K562 (cell line): ENCODE data around the gene CUL9. TPM values are rescaled to one million over a fixed set of nuclear protein-coding genes. Genes with fewer than 3 reads are reported as not detected.

Source experiments
- ATF2 ChIP-seq: sonication (generic); formaldehyde crosslinking; IDR thresholded peaks from 2 replicates; pipeline ENCODE4 v1.8.1; 2022; ENCODE audit warnings: missing genetic modification reagents
- ATF4 ChIP-seq: fragments of 450-650 bp; formaldehyde crosslinking; IDR thresholded peaks from 2 replicates; pipeline ENCODE4 v1.4.0; 2022; ENCODE audit warnings: mild to moderate bottlenecking, moderate library complexity
- LARP7 ChIP-seq: fragments of 450-650 bp; IDR thresholded peaks from 2 replicates; pipeline ENCODE4 v1.6.1; 2016
- PBX2 ChIP-seq, 2 experiments: IDR thresholded peaks in 1 of 2; conservative IDR thresholded peaks in 1 of 2; 2 replicates each; pipeline ENCODE4 v1.6.1; 2016; ENCODE audit warnings: low read depth in 2 of 2, mild to moderate bottlenecking in 1 of 2, missing compliant biosample characterization in 1 of 2, missing genetic modification characterization in 1 of 2, moderate library complexity in 1 of 2
- ZNF79 ChIP-seq: fragments of 250-450 bp; sonication (Bioruptor Pico); IDR thresholded peaks from 2 replicates; pipeline ENCODE4 v1.4.0; 2020; ENCODE audit warnings: low read depth, mild to moderate bottlenecking, moderate library complexity
- polyA plus RNA-seq, 8 experiments: library from polyadenylated mRNA; depleted of rRNA in 4 of 8; stranded (reverse) in 5 of 8; unstranded in 3 of 8; fragments of >200 nt; fragmentation: Nextera tagmentation in 2 of 8; fragmentation: Illumina TruSeq in 1 of 8; extraction: Ambion mirVana in 2 of 8; extraction: Trizol in 1 of 8; gene quantifications; 2 replicates each; pipeline versions ENCODE4 v1.2.1 to v1.2.3, GENCODE V29; 2011 to 2014; ENCODE audit warnings: inconsistent platforms in 1 of 8, missing spikeins in 1 of 8
- total RNA-seq, 7 experiments: library from RNA; depleted of rRNA in 6 of 7; stranded (reverse); fragments of >200 nt in 6 of 7; fragmentation: Illumina TruSeq in 2 of 7; extraction: Trizol in 2 of 7; gene quantifications; 2 replicates each; pipeline versions ENCODE4 v1.2.1 to v1.2.3, GENCODE V29; 2011 to 2021; ENCODE audit warnings: low replicate concordance in 1 of 7
- TF ChIP-seq, protein P1 (sequence below), 2 experiments: fragments of 450-650 bp; IDR thresholded peaks; 2 replicates each; pipeline ENCODE4 v1.6.1; 2016; ENCODE audit warnings: mild to moderate bottlenecking in 2 of 2, borderline replicate concordance in 1 of 2, low read depth in 1 of 2, moderate library complexity in 1 of 2

Gene CUL9
- total and polyA plus RNA-seq, 9 of the 15 experiments (the other 6 are each of a cell fraction or from before 2014, with no cell fraction given) = 0.50 to 20.7 (median 6.6) TPM

DNA sequence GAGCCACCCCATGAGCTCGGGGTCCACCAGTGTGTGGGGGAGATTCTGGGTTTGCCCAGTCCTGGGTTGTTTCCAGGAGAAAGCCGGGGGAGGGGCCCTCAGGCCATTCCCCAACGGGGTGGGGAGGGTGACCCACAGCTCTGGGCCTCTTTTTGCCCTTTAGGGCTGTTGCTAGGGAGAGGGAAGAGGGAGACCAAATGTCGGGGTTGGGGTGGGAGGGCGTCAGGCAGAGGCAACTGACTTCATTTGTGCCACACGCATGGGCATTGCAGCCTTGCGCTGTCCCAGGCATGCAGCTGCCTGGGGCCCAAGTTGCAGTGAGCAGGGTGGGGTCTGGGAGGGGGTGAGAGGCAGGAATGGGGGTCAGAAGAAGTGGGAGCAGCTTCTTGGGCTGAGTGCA, 1.9 kb upstream of the CUL9 start (continued):
- TF ChIP-seq ZNF79 (CRISPR knock-in tag) (no peak), LARP7 (no peak), ATF2 (CRISPR knock-in tag) (no peak), PBX2 (CRISPR knock-in tag; IDR thresholded peaks at IDR 0.05; ENCODE audit: low read depth) (no peak), PBX2 (tag; conservative IDR thresholded peaks at IDR 0.05; ENCODE audit: low read depth) (no peak), ATF4 (no peak)
- TF ChIP-seq, protein P1, sequence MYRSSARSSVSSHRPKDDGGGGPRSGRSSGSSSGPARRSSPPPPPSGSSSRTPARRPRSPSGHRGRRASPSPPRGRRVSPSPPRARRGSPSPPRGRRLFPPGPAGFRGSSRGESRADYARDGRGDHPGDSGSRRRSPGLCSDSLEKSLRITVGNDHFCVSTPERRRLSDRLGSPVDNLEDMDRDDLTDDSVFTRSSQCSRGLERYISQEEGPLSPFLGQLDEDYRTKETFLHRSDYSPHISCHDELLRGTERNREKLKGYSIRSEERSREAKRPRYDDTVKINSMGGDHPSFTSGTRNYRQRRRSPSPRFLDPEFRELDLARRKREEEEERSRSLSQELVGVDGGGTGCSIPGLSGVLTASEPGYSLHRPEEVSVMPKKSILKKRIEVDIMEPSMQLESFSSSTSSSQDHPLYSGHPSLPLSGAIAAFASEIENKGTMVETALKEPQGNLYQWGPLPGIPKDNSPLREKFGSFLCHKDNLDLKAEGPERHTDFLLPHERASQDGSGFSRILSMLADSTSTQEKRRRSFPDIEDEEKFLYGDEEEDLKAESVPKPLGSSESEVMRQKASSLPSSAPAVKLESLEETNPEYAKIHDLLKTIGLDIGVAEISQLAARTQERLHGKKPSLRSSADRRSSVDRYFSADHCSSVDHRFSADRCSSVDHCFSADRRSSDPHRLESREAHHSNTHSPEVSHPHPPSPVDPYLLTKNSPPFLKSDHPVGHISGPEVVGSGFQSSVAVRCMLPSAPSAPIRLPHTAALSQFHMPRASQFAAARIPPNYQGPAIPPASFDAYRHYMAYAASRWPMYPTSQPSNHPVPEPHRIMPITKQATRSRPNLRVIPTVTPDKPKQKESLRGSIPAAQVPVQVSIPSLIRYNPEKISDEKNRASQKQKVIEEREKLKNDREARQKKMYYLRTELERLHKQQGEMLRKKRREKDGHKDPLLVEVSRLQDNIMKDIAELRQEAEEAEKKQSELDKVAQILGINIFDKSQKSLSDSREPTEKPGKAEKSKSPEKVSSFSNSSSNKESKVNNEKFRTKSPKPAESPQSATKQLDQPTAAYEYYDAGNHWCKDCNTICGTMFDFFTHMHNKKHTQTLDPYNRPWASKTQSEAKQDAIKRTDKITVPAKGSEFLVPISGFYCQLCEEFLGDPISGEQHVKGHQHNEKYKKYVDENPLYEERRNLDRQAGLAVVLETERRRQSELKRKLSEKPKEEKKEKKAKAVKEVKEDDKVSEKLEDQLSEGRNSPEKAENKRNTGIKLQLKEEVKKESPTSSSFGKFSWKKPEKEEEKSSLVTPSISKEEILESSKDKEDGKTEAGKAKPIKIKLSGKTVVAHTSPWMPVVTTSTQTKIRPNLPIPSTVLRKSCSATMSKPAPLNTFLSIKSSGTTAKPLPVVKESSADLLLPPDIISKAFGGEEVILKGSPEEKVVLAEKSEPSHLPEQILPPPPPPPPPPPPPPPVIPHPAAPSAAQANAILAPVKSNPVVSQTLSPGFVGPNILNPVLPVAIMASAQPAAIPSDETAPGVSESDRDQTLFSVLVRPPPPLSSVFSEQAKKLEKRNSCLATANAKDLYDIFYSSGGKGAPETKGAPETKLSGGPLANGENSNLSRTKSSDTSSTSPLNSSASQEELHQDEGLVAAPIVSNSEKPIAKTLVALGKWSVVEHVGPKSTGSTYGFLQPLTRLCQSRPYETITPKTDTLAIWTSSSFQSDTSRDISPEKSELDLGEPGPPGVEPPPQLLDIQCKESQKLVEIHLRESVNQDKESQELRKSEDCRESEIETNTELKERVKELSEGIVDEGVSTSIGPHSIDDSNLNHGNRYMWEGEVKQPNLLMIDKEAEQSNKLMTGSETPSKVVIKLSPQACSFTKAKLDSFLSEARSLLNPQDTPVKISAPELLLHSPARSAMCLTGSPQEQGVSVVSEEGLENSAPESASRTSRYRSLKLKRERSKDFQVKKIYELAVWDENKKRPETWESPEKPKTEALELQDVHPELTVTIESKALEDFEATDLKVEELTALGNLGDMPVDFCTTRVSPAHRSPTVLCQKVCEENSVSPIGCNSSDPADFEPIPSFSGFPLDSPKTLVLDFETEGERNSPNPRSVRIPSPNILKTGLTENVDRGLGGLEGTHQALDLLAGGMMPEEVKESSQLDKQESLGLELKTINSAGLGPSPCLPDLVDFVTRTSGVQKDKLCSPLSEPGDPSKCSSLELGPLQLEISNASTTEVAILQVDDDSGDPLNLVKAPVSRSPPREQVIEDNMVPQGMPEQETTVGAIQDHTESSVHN (IDR thresholded peaks at IDR 0.05; ENCODE audit: borderline replicate concordance in 1 of 2, low read depth in 1 of 2) = no peak
